Left renal pelvis (tissue), 4 donors: ENCODE results near the gene CNMD. TPM values are rescaled to one million over a fixed set of nuclear protein-coding genes. Genes with fewer than 3 reads are reported as not detected.
A peak's percentile ranks its signal among the peaks of the same experiment; 100 is the strongest.
"Not testable (repeated sequence)": the region's sequence is repeated elsewhere in the genome, so short reads cannot be mapped to it uniquely, and the experiment has no call there.

Source experiments
- DNase-seq, 4 donors: peaks; one replicate each; pipeline ENCODE4 v3.0.0-alpha.2; 2013; ENCODE audit warnings: low read depth in 4 of 4, low spot score in 3 of 4
- polyA plus RNA-seq, 4 donors: library from polyadenylated mRNA; unstranded; fragments of 120-200 nt; gene quantifications; one replicate each; pipeline ENCODE4 v1.2.1, GENCODE V29; 2013; ENCODE audit not compliant: insufficient read length in 4 of 4

The CNMD gene
- polyA plus RNA-seq, 4 donors = 0.18 to 1.0 (median 0.85) TPM

GRCh38 chr13:52746141-52746540, 6.5 kb upstream of the CNMD start:
- no peak for DNase-seq

- DNase-seq = no peak
Measured at GRCh38 chr13:52744842-52745375, 5.3 kb upstream of the CNMD start.

GRCh38 chr13:52743988-52744387, 4.4 kb upstream of the CNMD start:
- no peak for DNase-seq

- DNase-seq = no peak
Measured at GRCh38 chr13:52743569-52743968, 3.9 kb upstream of the CNMD start.

- DNase-seq = peak in 2 of 4 donors; percentile 12 to 15
Measured at GRCh38 chr13:52738719-52739467, 727 bp downstream of the CNMD start.

GRCh38 chr13:52737965-52738364, 1.7 kb downstream of the CNMD start:
- DNase-seq = no peak

GRCh38 chr13:52737451-52737850, 2.2 kb downstream of the CNMD start:
- DNase-seq = no peak

DNA sequence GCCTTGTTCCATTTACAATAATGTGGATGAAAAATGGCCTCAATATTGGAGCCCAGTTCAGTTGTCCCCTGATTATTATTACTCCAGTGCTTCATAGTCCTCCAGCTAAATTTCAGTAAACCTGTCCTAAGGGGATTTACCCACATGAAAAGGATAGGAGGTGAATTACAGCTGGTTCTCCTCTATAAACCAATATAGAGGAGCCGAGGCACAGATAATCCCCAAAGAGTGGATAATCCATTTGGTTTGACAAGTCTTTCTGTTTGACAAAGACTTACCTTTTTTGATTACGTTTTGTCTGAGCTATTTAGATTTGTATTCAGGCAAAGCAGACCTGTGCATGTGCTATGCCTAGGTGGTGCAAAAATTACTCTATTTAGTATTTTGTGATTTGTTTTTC, 2.7 kb downstream of the CNMD start:
- DNase-seq = no peak

DNA sequence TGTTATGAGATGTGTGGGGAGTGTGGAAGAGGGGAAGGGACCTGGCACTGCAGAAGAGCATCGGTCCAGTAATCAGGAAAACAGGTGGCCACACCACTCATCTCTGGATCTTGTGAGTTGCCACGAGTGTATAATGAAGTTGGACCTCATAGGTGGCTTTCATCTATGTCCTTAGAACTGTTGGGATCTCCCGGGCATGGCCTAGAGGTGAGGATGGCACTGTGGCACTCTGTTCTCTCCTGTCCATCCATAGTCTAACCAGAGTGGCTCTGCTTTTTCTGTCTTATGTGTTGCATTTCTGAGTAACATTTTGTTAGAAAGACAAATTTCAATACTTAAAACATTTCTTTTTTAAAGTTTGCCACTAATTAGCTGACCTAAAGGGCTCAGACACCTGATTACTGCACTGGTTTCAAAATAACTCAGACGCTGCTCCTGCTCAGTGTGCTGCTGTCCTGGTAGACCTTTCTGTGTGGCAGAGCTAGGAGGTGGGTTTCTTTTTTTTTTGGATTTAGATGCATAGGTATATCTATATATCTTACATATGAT, 5.5 kb downstream of the CNMD start:
- no peak for DNase-seq

GRCh38 chr13:52726258-52726657, 13.4 kb downstream of the CNMD start:
- no peak for DNase-seq

DNA sequence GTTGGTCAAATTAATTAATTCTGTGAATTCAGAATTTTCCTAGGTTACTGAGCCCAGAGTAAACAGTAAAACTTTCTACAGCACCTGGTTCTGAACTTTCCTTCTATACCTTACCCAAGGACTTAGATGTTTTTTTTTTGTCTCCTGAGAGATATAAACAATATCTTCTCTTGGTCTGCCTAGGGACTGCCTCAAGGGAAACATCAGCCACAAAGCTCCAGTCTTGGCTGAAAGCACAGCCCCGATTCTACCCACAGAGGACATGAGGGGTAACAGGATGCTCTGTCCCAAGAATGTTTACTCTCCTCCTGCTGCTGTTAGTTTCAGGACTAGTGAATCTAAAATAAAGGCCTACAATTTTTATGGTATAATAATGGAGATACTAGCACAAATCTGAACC, 14.3 kb downstream of the CNMD start:
- DNase-seq = no peak

DNA sequence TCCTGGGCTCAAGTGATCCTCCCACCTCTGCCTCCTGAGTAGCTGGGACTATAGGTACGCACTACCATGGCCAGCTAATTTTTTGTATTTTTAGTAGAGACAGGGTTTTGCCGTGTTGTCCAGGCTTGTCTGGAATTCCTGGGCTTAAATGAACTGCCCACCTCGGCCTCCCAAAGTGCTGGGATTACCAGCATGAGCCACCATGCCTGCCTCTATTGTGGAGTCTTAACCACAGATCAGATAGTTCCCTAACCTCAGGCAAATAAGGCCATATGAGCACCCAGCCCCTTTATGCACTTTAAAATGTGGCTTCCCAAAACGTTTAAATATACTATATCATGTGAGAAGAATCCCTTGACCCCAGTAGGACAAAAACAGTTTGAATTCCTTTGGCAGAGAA, 16.4 kb downstream of the CNMD start:
- DNase-seq = no peak

- DNase-seq = not testable (repeated sequence)
Measured at GRCh38 chr13:52721356-52721755, 18.3 kb downstream of the CNMD start.

DNA sequence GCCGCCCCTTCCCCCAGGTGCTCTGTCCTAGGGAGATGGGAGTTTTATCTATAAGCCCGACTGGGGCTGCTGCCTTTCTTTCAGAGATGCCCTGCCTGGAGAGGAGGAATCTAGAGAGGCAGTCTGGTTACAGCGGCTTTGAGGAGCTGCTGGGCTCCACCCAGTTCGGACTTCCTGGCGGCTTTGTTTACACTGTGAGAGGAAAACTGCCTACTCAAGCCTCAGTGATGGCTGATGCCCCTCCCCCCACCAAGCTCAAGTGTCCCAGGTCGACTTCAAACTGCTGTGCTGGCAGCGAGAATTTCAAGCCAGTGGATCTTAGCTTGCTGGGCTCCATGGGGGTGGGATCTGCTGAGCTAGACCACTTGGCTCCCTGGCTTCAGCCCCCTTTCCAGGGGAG, 18.7 kb downstream of the CNMD start:
- DNase-seq = not testable (repeated sequence)

DNA sequence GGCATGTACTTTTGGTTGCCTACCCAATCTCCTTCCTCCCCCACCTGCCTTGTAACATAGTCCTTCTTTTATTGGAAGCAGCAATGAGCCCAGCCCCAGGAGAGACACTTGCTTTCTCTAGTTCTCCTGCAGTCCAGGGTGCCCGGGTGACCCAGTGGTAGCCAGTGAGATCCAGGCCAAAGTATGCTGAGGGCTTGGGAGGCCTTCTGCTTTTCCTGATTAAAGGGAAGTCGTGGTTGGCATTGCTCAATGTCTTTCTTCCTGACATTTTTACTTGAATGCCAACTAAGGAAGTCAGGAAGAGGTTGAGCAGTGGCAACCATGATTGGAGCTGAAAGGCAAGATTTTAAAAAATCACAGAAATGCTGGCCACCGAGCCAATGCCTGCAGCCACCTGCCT, 25.7 kb downstream of the CNMD start:
- DNase-seq = no peak

GRCh38 chr13:52712385-52712784, 27.2 kb downstream of the CNMD start:
- no peak for DNase-seq

GRCh38 chr13:52711286-52711685, 28.3 kb downstream of the CNMD start:
- no peak for DNase-seq

DNA sequence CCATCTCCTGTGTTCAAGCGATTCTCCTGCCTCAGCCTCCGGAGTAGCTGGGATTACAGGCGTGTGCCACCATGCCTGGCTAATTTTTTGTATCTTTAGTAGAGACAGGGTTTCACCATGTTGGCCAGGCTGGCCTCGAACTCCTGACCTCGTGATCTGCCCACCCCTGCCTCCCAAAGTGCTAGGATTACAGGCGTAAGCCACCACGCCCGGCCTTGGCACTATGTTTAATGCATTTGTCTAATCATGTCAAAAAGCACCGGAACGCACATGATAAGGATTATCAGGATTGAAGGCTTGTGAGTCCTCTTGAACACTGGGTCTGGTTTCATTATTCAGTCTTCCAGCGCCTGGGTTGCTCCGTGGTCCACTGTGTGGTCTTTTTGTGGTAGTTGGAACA, 31.4 kb downstream of the CNMD start:
- DNase-seq = not testable (repeated sequence)

DNA sequence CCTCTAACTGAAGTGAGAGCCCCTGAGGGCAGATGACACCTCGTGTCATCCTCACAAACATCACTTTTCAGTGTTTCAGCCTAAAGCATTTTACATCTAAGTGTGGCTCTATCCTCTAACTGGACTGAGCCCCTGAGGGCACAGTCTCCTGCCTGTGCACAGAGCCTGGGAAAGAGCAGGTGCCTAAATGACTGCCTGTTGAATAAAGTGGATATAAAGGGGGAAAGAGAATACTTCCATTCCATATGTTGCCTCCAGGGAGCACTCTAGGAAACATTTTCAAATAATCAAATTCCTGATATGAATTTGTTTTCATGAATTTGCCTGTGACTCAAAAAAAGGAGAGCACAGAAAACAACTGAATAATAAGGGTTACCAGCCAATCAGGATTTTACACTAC, 32.2 kb downstream of the CNMD start:
- DNase-seq = no peak

DNA sequence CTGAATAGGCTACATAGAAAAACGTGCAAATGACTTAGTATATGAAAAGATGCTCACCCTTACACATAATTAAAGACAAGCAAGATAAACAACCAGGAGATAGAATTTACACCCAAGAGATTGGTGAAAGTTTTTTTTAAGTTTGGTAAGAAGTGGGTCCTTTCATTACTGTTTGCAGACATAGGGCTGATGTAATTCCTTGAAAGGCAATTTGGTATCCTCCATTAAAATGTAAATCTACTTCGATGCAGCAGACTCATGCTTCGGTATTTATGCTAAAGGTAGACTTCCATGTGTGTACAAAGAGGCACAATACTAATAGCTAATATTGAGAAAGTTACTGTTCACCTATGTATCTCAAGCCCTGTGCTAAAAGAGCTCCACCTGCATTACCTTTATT, 33.5 kb downstream of the CNMD start:
- no peak for DNase-seq

GRCh38 chr13:52703482-52703881, 36.1 kb downstream of the CNMD start:
- DNase-seq = no peak

- no peak for DNase-seq
Measured at GRCh38 chr13:52701728-52702465, 37.7 kb downstream of the CNMD start.
